NCI-H146 treated with DMSO at 0.1 percent for 48 hours (cell line): ENCODE results near the gene CITED4.

Source experiments
- DNase-seq: peaks from one replicate; lab custom pipeline; 2025; ENCODE audit not compliant: unreplicated experiment; lab: John Stamatoyannopoulos, UW

CITED4 gene

DNA sequence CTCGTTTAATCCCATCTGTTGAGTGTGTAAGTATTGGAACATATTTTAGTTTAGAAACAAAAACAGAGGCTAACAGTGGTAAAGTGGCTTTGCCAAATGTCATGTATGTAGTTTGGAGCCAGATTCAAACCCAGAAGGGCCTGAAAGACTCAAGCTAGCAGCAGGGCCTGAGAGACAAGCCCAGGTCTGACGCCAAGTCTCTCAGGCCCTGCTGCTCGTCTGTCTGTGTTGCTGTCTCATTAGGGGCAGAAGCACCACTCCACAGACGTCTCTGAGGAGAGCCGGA, 8.3 kb downstream of the CITED4 start:
- no peak for DNase-seq

GRCh38 chr1:40853113-40853884, 8.9 kb downstream of the CITED4 start:
- no peak for DNase-seq

DNA sequence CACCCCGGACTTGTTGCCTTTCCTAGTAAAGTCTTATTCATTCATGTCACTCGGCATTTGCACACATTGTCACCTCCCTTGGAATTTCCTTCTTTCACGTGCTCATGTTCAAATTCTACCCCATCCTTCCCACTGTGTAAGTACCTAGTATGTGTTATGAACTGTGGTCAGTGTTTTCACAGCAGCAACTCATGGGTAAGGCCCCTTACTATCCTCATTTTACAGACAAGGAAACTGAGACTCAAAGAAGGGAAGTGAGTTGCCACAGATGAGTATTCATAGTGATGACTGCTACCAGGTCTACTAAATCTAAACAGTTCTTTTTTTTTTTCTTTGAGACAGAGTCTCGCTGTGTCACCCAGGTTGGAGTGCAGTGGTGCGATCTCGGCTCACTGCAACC, 10.5 kb downstream of the CITED4 start:
- no peak for DNase-seq

- peak; percentile 3 for DNase-seq
These were observed 12.2 kb downstream of the CITED4 start for GRCh38 chr1:40849801-40850592.

GRCh38 chr1:40848530-40849189, 13.5 kb downstream of the CITED4 start:
- peak; percentile 22 for DNase-seq

GRCh38 chr1:40847023-40847745, 15.0 kb downstream of the CITED4 start:
- DNase-seq, result no peak

- no peak for DNase-seq
These were observed 16.3 kb downstream of the CITED4 start for GRCh38 chr1:40845895-40846294.

DNA sequence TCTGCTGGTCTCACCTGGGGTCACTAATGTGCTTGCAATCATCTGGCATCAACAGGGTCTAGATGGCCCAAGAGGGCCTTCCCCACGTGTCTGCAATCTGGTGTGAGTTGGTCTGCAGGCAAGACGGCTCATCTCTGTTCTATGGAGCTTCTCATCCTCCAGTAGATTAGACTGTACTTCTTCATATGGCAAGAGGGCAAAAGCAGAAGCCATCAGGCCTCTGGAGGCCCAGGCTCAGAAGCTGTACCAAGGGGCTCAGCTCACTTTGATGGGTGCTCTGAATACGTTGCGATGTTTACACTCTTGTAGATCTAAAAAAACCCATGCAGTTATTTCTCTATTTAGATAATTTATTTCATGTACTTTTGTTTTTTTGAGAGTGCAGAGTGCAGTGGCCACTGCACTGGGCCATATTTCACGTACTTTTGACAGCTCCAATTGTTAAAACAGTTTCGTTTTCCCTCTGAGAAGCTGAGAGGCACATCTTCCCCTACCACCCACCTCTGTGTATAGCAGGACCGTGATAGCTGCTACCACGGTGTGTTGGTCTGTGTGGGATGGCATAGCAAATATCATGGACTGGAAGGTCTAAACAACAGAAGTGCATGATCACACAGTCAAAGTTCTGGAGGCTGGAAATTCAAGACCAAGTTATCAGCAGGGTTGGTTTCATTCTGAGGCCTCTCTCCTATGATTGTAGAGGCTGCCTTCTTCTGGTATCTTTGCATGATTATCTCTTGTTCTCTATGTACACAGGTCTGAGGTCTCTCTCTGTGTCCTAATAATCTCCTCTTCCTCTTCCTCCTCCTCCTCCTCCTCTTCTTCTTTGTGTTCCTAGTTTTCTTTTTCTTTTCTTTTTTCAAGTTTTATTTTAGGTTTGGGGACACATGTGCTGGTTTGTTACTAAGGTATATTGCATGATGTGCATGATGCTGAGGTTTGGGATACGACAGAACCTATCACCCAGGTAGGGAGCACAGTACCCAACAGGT, 17.0 kb downstream of the CITED4 start:
- no peak for DNase-seq

- DNase-seq, result peak; percentile 34
These were observed 18.1 kb downstream of the CITED4 start for GRCh38 chr1:40844079-40844478.

- no peak for DNase-seq
These were observed 19.5 kb downstream of the CITED4 start for GRCh38 chr1:40842691-40843090.

GRCh38 chr1:40842207-40842606, 20.0 kb downstream of the CITED4 start:
- no peak for DNase-seq

DNA sequence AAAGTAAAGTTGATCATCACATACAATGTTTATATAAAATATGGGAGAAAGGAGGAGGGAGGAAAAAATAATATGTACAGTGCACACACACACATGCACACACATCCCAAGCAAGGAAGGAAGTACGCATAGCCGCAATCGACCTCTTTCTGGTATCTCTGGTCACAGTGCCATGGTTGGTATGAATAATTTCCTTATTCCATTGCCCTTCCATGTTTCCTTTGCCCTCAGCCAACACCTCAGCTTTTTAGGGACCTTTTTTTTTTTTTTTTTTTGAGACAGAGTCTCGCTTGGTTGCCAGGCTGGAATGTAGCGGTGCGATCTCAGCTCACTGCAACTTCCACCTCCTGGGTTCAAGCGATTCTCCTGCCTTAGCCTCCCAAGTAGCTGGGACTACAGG, 20.6 kb downstream of the CITED4 start:
- no peak for DNase-seq

GRCh38 chr1:40840526-40841323, 21.4 kb downstream of the CITED4 start:
- DNase-seq, result no peak

GRCh38 chr1:40839943-40840335, 22.2 kb downstream of the CITED4 start:
- DNase-seq, result no peak

GRCh38 chr1:40838980-40839942, 22.9 kb downstream of the CITED4 start:
- DNase-seq, result no peak

DNA sequence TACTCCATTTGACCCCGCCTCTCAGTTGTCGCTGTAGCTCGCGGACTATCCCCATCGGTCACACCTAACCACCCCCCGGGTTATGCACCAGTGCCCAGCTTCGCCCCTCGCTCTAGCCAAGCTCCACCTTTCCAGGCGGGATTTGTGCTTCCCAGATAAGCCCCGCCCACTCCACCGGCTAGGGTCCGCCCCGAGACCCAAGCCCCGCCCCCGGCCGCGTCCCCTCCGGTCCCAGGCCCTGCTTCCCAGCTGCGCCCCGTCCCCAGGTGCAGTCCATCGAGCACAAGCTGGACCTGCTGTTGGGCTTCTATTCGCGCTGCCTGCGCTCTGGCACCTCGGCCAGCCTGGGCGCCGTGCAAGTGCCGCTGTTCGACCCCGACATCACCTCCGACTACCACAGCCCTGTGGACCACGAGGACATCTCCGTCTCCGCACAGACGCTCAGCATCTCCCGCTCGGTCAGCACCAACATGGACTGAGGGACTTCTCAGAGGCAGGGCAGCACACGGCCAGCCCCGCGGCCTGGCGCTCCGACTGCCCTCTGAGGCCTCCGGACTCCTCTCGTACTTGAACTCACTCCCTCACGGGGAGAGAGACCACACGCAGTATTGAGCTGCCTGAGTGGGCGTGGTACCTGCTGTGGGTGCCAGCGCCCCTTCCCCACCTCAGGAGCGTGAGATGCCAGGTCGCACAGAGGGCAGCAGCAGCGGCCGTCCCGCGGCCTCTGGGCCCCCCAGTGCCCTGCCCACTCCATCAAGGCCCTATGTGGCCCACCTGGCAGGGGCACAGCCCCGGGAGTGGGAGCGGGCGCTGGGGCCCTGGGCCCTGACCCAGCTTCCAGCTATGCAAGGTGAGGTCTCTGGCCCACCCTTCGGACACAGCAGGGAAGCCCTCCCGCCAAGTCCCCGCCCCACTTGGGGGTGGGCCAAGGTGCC, 23.9 kb downstream of the CITED4 start:
- no peak for DNase-seq

- DNase-seq, result no peak
These were observed 24.6 kb downstream of the CITED4 start for GRCh38 chr1:40837601-40838000.
